Large intestine (tissue), 12 donors: ENCODE measurements around the gene WFDC1. TPM values are rescaled to one million over a fixed set of nuclear protein-coding genes. Genes with fewer than 3 reads are reported as not detected.

Experiments used
- DNase-seq, 2 donors: peaks; one replicate each; pipeline versions ENCODE4 v3.0.0 to v3.0.0-alpha.2; 2013
- H3K27ac ChIP-seq: one replicate; pipeline ENCODE4 v1.5.1; 2013; ENCODE audit warnings: low read length
- H3K27me3 ChIP-seq: 2 replicates; pipeline ENCODE4 v1.6.1; 2013; ENCODE audit warnings: low read length; ENCODE audit not compliant: control insufficient read depth, insufficient read depth
- H3K36me3 ChIP-seq: 2 replicates; pipeline ENCODE4 v1.6.1; 2013; ENCODE audit warnings: low read length; ENCODE audit not compliant: control insufficient read depth, insufficient read depth
- H3K4me1 ChIP-seq: one replicate; pipeline ENCODE4 v1.6.1; 2013; ENCODE audit warnings: low read length; ENCODE audit not compliant: control insufficient read depth, insufficient read depth
- H3K4me3 ChIP-seq: one replicate; pipeline ENCODE4 v1.5.1; 2013; ENCODE audit warnings: low read length
- H3K9me3 ChIP-seq: one replicate; pipeline ENCODE4 v1.6.1; 2013; ENCODE audit warnings: mild to moderate bottlenecking, low read depth, low read length, moderate library complexity; ENCODE audit not compliant: control insufficient read depth
- WGBS: methylation state at CpG from one replicate; pipeline ENCODE4 v1.1.5; 2013; ENCODE audit warnings: low lambda C conversion rate; ENCODE audit not compliant: insufficient coverage; 5-methylcytosine and 5-hydroxymethylcytosine counted together
- long read RNA-seq, 11 donors: transcript quantifications; one replicate each; lab custom pipeline, GENCODE V29; 2026
- polyA plus RNA-seq: library from polyadenylated mRNA; unstranded; fragments of 120-200 nt; gene quantifications from one replicate; pipeline ENCODE4 v1.2.1, GENCODE V29; 2013

Gene WFDC1, protein sequence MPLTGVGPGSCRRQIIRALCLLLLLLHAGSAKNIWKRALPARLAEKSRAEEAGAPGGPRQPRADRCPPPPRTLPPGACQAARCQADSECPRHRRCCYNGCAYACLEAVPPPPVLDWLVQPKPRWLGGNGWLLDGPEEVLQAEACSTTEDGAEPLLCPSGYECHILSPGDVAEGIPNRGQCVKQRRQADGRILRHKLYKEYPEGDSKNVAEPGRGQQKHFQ
- 18.6 TPM for polyA plus RNA-seq
- long read RNA-seq, donor 1, full-length matches to known transcripts = 9 of 9 reads
- long read RNA-seq, donor 1, partial matches to known transcripts = 0 of 9 reads
- long read RNA-seq, donor 1, other reads (novel, unspliced or antisense) = 0 of 9 reads
- long read RNA-seq, donor 2, full-length matches to known transcripts = 12 of 12 reads
- long read RNA-seq, donor 2, partial matches to known transcripts = 0 of 12 reads
- long read RNA-seq, donor 2, other reads (novel, unspliced or antisense) = 0 of 12 reads
- long read RNA-seq, donor 3 = 0 reads
- long read RNA-seq, donor 4, full-length matches to known transcripts = 1 of 1 reads
- long read RNA-seq, donor 4, partial matches to known transcripts = 0 of 1 reads
- long read RNA-seq, donor 4, other reads (novel, unspliced or antisense) = 0 of 1 reads
- long read RNA-seq, donor 5, full-length matches to known transcripts = 6 of 6 reads
- long read RNA-seq, donor 5, partial matches to known transcripts = 0 of 6 reads
- long read RNA-seq, donor 5, other reads (novel, unspliced or antisense) = 0 of 6 reads
- long read RNA-seq, donor 6, full-length matches to known transcripts = 13 of 13 reads
- long read RNA-seq, donor 6, partial matches to known transcripts = 0 of 13 reads
- long read RNA-seq, donor 6, other reads (novel, unspliced or antisense) = 0 of 13 reads
- long read RNA-seq, donor 7, transcript WFDC1-201 (7 exons, 1,534 nt) = major isoform, 11 of 13 reads
- long read RNA-seq, donor 7, partial matches to known transcripts = 0 of 13 reads
- long read RNA-seq, donor 7, other reads (novel, unspliced or antisense) = 0 of 13 reads
- long read RNA-seq, donor 8, full-length matches to known transcripts = 11 of 11 reads
- long read RNA-seq, donor 8, partial matches to known transcripts = 0 of 11 reads
- long read RNA-seq, donor 8, other reads (novel, unspliced or antisense) = 0 of 11 reads
- long read RNA-seq, donor 9, full-length matches to known transcripts = 19 of 19 reads
- long read RNA-seq, donor 9, partial matches to known transcripts = 0 of 19 reads
- long read RNA-seq, donor 9, other reads (novel, unspliced or antisense) = 0 of 19 reads
- long read RNA-seq, donor 10, full-length matches to known transcripts = 7 of 7 reads
- long read RNA-seq, donor 10, partial matches to known transcripts = 0 of 7 reads
- long read RNA-seq, donor 10, other reads (novel, unspliced or antisense) = 0 of 7 reads
- long read RNA-seq, donor 11, full-length matches to known transcripts = 9 of 9 reads
- long read RNA-seq, donor 11, partial matches to known transcripts = 0 of 9 reads
- long read RNA-seq, donor 11, other reads (novel, unspliced or antisense) = 0 of 9 reads

DNA sequence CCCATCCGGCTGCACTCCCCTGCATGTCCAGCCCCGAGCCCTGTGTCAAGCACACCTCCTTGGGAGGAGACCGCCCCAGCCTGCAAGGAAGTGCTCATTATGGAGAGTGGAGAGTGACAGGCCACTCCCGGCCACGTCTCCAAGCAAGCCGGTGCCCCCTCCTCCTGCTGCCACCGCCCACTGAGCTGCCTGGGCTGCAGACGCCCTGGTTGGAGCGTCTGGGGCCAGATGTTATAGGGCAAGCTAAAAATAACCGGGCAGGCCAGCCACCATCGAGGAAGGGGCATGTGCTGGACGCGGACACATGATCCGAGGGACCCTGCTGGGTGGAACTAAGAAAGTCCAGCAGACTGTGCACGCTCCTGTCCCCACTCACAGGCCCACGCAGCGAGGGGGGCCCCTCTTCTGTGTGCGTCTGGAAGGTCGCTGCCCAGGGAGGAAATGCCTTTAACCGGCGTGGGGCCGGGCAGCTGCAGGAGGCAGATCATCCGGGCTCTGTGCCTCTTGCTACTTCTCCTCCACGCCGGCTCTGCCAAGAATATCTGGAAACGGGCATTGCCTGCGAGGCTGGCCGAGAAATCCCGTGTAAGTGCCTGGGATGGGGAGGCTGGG is at the start of gene WFDC1:
TSS of gene WFDC1 (plus strand) at position 348 of the 612 bp plus-strand sequence. CDS start at position 442, 94 bp downstream.
- Histone ChIP-seq H3K4me1 (peaks cover 3% of the 10 kb centered on the region), H3K4me3 (peak within 1 kb of the TSS; percentile 27), H3K27me3 (peaks cover 19% of the 10 kb centered on the region), H3K27ac (peak within 1 kb of the TSS; percentile 50), H3K36me3 (no peaks in the 10 kb centered on the region), H3K9me3 (no peaks in the 10 kb centered on the region)
- no peak for DNase-seq
- WGBS = no CpG with 5 or more reads among the region's 29 CpGs

DNA sequence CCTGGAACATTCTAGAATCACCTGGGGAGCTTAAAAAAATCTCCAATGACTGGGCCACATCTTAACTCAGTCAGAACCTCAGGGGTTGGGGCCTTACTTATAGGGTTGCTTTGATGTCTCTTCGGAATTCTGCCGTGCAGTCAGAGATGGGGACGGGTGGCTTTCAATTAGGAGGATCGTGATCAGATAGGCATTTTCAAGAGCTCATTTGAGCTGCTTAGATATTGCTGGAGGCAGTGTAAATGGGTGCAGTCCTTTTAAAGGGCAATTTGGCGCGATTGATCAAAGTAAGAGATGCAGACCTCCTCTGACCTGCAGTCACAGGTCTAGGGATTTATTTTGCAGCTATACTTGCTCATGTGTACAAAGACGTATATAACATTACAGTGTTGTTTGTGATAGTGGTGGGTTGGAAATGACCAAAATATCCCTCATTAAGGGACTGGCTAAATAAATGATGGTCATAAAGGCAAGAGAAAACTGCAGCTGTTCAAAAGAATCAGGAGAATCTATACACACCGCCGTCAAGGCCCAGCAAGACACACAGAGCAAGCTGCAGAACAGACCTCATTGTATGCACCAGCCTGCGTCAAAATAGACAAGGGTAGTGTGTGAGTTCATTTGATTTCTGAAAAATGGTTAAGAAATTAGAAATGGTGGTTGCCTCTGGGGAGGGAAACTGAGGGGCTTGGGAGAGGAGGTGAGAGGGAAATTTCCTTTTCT is 48.6 kb upstream of the WFDC1 start:
- no peaks in the 10 kb centered on the region for H3K4me1 ChIP-seq
- H3K4me3 ChIP-seq = no peak overlapping the region
- 87% methylated on average over 4 of the region's 10 CpGs for WGBS
- H3K27ac ChIP-seq = no peak overlapping the region
- no peaks in the 10 kb centered on the region for H3K36me3 ChIP-seq
- no peak for DNase-seq
- peaks cover 5% of the 10 kb centered on the region for H3K27me3 ChIP-seq
- H3K9me3 ChIP-seq = no peaks in the 10 kb centered on the region

DNA sequence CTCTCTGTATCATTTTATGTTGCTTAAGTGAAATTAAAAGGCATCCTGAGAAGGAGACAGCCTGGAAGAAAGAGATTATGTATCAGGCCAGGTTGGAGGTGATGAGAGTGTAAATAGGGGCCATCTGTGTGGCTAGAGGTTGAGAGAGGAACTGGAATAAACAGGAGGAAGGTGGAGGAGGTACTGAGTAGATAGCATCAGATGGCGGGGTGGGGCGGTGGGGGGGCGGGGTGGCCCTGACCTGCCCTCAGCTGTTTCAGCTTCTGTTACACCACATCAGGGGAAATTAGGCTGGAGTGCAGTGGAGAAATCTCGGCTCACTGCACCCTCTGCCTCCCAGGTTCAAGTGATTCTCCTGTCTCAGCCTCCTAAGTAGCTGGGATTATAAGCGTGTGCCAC is 48.0 kb upstream of the WFDC1 start:
- no peaks in the 10 kb centered on the region for H3K9me3 ChIP-seq

DNA sequence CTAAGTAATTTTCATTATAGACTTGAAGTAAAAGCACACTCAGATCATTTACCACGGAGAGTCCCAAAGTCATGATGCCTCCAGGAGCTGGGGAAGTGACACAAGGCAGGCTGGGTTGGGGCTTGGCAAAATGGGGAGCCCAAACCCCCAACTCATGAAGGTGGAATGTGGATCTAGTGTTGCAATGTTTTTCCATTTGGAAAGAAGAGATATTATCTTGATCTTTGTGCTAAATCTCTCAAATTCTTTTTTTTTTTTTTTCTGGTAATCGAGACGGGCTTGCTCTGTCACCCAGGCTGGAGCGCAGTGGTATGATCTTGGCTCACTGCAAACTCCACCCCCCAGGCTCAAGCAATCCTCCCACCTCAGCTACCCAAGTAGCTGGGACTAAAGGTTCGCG is 47.3 kb upstream of the WFDC1 start:
- no peaks in the 10 kb centered on the region for H3K36me3 ChIP-seq
- no CpG with 5 or more reads among the region's 6 CpGs for WGBS
- no peak overlapping the region for H3K4me3 ChIP-seq
- no peaks in the 10 kb centered on the region for H3K9me3 ChIP-seq
- H3K27ac ChIP-seq = no peak overlapping the region
- no peak for DNase-seq
- no peaks in the 10 kb centered on the region for H3K4me1 ChIP-seq
- H3K27me3 ChIP-seq = peaks cover 5% of the 10 kb centered on the region

More for the DNA sequence above, 48.0 kb upstream of the WFDC1 start:
- Histone ChIP-seq H3K36me3 (no peaks in the 10 kb centered on the region), H3K27me3 (peaks cover 5% of the 10 kb centered on the region), H3K4me3 (no peak overlapping the region), H3K4me1 (no peaks in the 10 kb centered on the region), H3K27ac (no peak overlapping the region)
- no CpG with 5 or more reads among the region's 5 CpGs for WGBS
- DNase-seq = no peak

DNA sequence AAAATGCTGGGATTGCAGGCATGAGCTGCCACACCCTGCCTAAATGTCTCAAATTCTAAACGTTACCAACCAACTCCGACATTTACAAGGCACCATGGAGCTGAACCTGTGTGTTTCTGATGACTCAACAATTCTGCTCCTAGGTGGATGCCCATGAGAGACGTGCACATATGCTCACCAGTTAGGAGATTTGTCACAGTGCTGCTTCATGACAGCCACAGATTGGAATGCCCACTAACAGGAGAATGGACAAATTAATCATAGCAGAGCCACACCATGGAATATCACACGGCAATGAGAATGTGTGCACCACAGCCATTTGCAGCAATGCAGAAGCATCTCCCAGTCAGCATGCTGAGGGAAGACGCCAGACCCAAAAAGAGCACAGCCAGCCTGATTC is 46.8 kb upstream of the WFDC1 start:
- Histone ChIP-seq H3K4me3 (no peak overlapping the region), H3K36me3 (no peaks in the 10 kb centered on the region), H3K4me1 (no peaks in the 10 kb centered on the region), H3K9me3 (no peaks in the 10 kb centered on the region), H3K27ac (no peak overlapping the region), H3K27me3 (peaks cover 3% of the 10 kb centered on the region)
- DNase-seq = no peak
- no CpG with 5 or more reads among the region's 5 CpGs for WGBS

DNA sequence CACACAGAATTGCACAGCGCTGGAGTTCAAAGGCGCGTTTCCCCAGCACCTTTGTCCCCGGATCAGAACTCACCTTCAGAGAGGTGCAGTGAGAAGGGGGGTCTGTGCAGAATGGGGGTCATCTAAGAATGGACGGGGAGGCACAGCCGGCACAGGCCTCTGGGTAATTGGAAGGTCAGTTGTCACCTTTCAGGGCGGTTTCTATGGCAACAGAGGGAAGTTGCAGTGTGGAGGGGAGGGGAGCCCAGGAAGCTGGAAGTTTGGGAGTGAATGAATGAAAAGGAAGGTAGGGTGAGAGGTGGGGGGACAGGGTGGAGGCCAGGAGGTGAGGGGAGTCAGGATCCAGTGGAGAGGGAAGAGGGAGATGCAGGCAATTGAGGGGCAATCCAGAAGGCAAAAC is 42.5 kb upstream of the WFDC1 start:
- H3K27me3 ChIP-seq = no peaks in the 10 kb centered on the region
- no peak overlapping the region for H3K4me3 ChIP-seq
- H3K27ac ChIP-seq = no peak overlapping the region
- no peak for DNase-seq
- no peaks in the 10 kb centered on the region for H3K4me1 ChIP-seq
- peaks cover 5% of the 10 kb centered on the region for H3K9me3 ChIP-seq
- no peaks in the 10 kb centered on the region for H3K36me3 ChIP-seq
- WGBS = no CpG with 5 or more reads among the region's 7 CpGs

DNA sequence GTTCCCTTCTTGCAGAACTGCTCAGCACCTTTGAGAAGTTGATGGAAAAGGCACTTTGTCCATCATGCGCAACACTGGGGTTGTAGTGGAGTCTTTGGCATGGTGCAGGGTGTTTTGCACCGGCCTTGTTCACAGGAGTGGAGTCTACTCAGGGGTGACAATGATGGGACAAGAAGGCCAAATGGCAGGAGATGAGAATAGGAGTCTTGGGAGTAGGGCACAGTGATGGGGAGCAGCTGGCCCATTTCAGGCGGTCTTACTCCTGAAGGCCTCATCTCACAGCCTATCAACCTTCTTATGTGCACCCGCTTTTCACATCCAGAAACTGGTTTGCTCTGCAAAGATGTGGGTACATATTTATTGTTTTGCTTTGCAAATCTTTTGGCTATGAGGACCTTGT is 41.5 kb upstream of the WFDC1 start:
- no CpG with 5 or more reads among the region's 4 CpGs for WGBS
- Histone ChIP-seq H3K9me3 (peaks cover 5% of the 10 kb centered on the region), H3K36me3 (no peaks in the 10 kb centered on the region), H3K4me3 (no peak overlapping the region), H3K27ac (no peak overlapping the region), H3K27me3 (no peaks in the 10 kb centered on the region), H3K4me1 (no peaks in the 10 kb centered on the region)
- DNase-seq = no peak

DNA sequence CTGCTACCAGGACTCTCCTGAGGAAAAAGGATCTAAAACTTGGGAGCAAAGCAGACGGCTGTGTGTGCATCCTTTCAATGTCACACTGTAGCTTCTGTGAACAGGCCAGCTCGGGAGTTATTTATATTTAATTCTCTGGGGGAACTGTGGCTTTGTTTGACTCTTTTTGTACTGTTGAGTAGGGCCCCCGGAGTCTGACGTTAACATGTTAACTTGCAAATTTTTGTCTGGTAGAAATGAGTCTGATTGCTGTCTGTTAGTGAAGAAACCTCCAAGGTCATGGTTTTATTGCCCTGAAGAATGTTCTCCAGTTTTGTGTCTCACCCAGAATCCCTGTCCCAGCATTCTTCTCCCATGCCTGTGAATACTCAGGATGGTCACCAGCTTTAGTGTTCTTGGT is 40.6 kb upstream of the WFDC1 start:
- H3K27me3 ChIP-seq = no peaks in the 10 kb centered on the region
- H3K36me3 ChIP-seq = no peaks in the 10 kb centered on the region
- no peak for DNase-seq
- no peak overlapping the region for H3K27ac ChIP-seq
- WGBS = no CpG with 5 or more reads among the region's 4 CpGs
- no peak overlapping the region for H3K4me3 ChIP-seq
- peaks cover 5% of the 10 kb centered on the region for H3K9me3 ChIP-seq
- no peaks in the 10 kb centered on the region for H3K4me1 ChIP-seq
